Testis (tissue), 5 donors: ENCODE data around the gene SLC6A17. TPM values are rescaled to one million over a fixed set of nuclear protein-coding genes. Genes with fewer than 3 reads are reported as not detected.

Experiments used
- DNase-seq: peaks from one replicate; pipeline ENCODE4 v3.0.0-alpha.2; 2019
- H3K27ac ChIP-seq, 2 donors: fragments of 200-600 bp; sonication (generic); one replicate each; pipeline ENCODE4 v1.5.1; 2019
- H3K27me3 ChIP-seq: fragments of 200-600 bp; sonication (generic); one replicate; pipeline ENCODE4 v1.5.1; 2019
- H3K36me3 ChIP-seq: fragments of 200-600 bp; sonication (generic); one replicate; pipeline ENCODE4 v1.5.1; 2017; ENCODE audit warnings: low read depth; ENCODE audit errors: missing control alignments
- H3K4me1 ChIP-seq: fragments of 200-600 bp; sonication (generic); one replicate; pipeline ENCODE4 v1.5.1; 2019
- H3K4me3 ChIP-seq, 2 donors: fragments of 200-600 bp; sonication (generic); one replicate each; pipeline ENCODE4 v1.5.1; 2017 to 2019
- H3K9me3 ChIP-seq: fragments of 200-600 bp; sonication (generic); one replicate; pipeline ENCODE4 v1.5.1; 2017
- POLR2A ChIP-seq: fragments of 450-650 bp; IDR thresholded peaks from one replicate; pipeline ENCODE4 v1.6.1; 2017; ENCODE audit warnings: antibody characterized with exemption, mild to moderate bottlenecking, moderate library complexity
- WGBS, 2 donors: methylation state at CpG; one replicate each; pipeline ENCODE4 v1.1.5; 2018; 5-methylcytosine and 5-hydroxymethylcytosine counted together
- intact Hi-C: fragments of 100-400 bp; cut with DNase I; formaldehyde crosslinking; loops from one replicate; pipeline ENCODE4 v1.15.1; 2023; ENCODE audit warnings: low total_unique reads
- long read RNA-seq, 2 donors: transcript quantifications; one replicate each; lab custom pipeline, GENCODE V29; 2026
- polyA plus RNA-seq: library from polyadenylated mRNA; stranded (reverse); fragments of 350-450 nt; fragmentation: Illumina TruSeq; extraction: RNeasy Lipid Tissue Mini Kit (QIAGEN cat#74804); gene quantifications from one replicate; pipeline ENCODE4 v1.2.3, GENCODE V29; 2014; ENCODE audit warnings: low read depth, low replicate concordance; ENCODE audit not compliant: insufficient read depth
- total RNA-seq, 2 donors: library from RNA; depleted of rRNA; stranded (reverse); fragments of >200 nt; gene quantifications; one replicate each; pipeline ENCODE4 v1.2.3, GENCODE V29; 2016
- TF ChIP-seq, protein P1 (sequence below), 3 experiments: fragments of 450-650 bp in 2 of 3; fragments of 200-600 bp in 1 of 3; sonication (generic) in 1 of 3; IDR thresholded peaks; one replicate each; pipeline ENCODE4 v1.5.1; 2016 to 2019; ENCODE audit warnings: antibody characterized with exemption in 3 of 3, mild to moderate bottlenecking in 2 of 3, moderate library complexity in 1 of 3

Gene SLC6A17
- total RNA-seq (1 to 10 TPM; 4.5 to 5.3 TPM), polyA plus RNA-seq (3.6 TPM)
- long read RNA-seq, donor 1, full-length matches to known transcripts, result 1 of 1 reads
- long read RNA-seq, donor 1, partial matches to known transcripts, result 0 of 1 reads
- long read RNA-seq, donor 1, other reads (novel, unspliced or antisense), result 0 of 1 reads
- long read RNA-seq, donor 2, result 0 reads

DNA sequence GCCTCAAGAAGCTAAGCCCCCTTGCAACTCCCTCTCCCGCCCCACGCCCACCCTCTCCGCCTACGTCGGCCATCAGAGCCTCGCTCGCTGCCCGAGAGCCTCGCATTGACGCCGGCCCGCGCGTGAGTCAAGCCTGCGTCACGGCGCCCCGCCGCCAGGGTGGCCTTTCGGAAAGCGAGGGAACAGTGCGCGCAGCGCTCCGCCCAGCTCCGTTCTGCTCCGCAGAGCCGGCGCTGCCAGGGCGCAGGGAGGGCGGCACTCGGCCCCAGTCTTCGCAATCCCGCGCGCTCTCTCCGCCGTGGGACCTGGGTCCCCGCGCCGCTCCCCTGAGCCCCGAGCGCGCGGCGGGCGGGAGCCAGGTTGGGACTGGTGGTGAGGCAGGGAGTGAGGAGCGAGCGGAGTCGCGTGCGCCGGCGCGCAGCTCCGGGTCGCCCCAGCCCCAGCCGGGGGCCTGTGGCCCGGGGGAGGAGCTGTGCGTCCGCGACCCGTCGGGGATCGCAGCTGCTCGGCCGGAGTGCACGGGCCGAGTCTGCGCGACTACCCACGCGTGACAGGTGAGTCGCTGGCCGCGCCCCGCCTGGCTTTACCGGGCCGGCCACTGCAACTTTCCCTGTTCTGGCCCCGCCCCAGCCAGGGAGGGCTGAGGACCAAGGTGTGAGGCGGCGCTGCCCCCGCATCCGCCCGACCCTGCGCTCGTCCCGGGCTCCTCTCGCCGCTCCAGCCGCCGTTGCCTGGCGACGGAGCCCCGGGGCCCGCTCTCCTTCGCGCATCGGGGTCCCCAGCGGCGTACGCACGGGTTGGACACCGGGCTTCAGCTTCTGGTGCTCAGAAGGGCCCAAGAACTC is at the start of gene SLC6A17:
TSS of gene SLC6A17 (plus strand) at position 165 of the 845 bp plus-strand sequence. CDS start 16,436 bp downstream, outside the sequence.
- Histone ChIP-seq H3K36me3 (no peaks in the 10 kb centered on the region), H3K9me3 (no peaks in the 10 kb centered on the region), H3K27ac (no peak within 1 kb of the TSS), H3K27me3 (no peaks in the 10 kb centered on the region), H3K4me3 (peak within 1 kb of the TSS; percentile 32 to 34), H3K4me1 (no peaks in the 10 kb centered on the region)
- TF ChIP-seq, protein P1, sequence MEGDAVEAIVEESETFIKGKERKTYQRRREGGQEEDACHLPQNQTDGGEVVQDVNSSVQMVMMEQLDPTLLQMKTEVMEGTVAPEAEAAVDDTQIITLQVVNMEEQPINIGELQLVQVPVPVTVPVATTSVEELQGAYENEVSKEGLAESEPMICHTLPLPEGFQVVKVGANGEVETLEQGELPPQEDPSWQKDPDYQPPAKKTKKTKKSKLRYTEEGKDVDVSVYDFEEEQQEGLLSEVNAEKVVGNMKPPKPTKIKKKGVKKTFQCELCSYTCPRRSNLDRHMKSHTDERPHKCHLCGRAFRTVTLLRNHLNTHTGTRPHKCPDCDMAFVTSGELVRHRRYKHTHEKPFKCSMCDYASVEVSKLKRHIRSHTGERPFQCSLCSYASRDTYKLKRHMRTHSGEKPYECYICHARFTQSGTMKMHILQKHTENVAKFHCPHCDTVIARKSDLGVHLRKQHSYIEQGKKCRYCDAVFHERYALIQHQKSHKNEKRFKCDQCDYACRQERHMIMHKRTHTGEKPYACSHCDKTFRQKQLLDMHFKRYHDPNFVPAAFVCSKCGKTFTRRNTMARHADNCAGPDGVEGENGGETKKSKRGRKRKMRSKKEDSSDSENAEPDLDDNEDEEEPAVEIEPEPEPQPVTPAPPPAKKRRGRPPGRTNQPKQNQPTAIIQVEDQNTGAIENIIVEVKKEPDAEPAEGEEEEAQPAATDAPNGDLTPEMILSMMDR (IDR thresholded peaks at IDR 0.05), result no peak
- no peak for TF ChIP-seq POLR2A
- WGBS, 2 donors, result 0 to 1% methylated on average over 7 to 90 of the region's 104 CpGs
- DNase-seq, result peak; percentile 37
- intact Hi-C loops, result no loop called here

DNA sequence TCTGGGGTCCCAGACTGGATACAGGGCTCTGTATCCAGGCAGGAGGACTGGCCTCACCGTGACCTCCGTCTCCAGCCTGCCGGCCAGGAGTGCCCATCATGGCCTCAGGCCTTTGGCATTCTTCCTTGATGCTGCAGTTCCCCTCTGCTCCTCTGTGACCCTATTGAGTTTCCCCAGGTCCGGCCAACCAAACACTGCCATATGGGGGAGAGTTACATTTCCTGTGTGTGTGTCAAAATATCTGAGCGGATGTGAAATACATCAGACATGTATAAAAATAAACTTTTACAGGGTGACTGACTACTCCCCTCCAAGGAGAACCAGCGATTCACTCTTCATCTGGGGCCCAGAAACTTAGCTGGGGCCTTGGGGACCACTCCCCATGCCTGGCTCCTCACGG is 48.2 kb upstream of the SLC6A17 start:
- Histone ChIP-seq H3K27me3 (no peaks in the 10 kb centered on the region), H3K4me1 (no peaks in the 10 kb centered on the region), H3K27ac (no peak overlapping the region), H3K9me3 (no peaks in the 10 kb centered on the region), H3K4me3 (no peak overlapping the region), H3K36me3 (no peaks in the 10 kb centered on the region)
- intact Hi-C loops, result no loop called here
- TF ChIP-seq POLR2A, result no peak
- TF ChIP-seq, protein P1 (IDR thresholded peaks at IDR 0.05), result no peak
- no peak for DNase-seq
- 80 to 81% methylated on average over 6 to 7 of the region's 7 CpGs for WGBS, 2 donors

GRCh38 chr1:110106013-110106941 is 44.0 kb upstream of the SLC6A17 start:
- no peak for TF ChIP-seq POLR2A
- TF ChIP-seq, protein P1 (IDR thresholded peaks at IDR 0.05), result peak; percentile 68 to 88 (median 82)
- H3K27ac ChIP-seq, result no peak overlapping the region
- no peaks in the 10 kb centered on the region for H3K27me3 ChIP-seq
- H3K4me1 ChIP-seq, result no peaks in the 10 kb centered on the region
- peak; percentile 85 for DNase-seq
- intact Hi-C loops, result loop anchor here (5.0 kb wide), 1 partner anchor 54 kb away; no protein-coding TSS in a partner anchor
- H3K9me3 ChIP-seq, result no peaks in the 10 kb centered on the region
- 27 to 38% methylated on average over 6 to 8 of the region's 8 CpGs for WGBS, 2 donors
- H3K36me3 ChIP-seq, result no peaks in the 10 kb centered on the region
- H3K4me3 ChIP-seq, result no peak overlapping the region

GRCh38 chr1:110107867-110108469 is 42.3 kb upstream of the SLC6A17 start:
- DNase-seq, result no peak
- WGBS, 2 donors, result 57 to 58% methylated on average over 7 of the region's 7 CpGs
- intact Hi-C loops, result loop anchor here (5.0 kb wide), 1 partner anchor 56 kb away; no protein-coding TSS in a partner anchor
- H3K27me3 ChIP-seq, result no peaks in the 10 kb centered on the region
- TF ChIP-seq, protein P1 (IDR thresholded peaks at IDR 0.05), result no peak
- no peak for TF ChIP-seq POLR2A
- no peaks in the 10 kb centered on the region for H3K4me1 ChIP-seq
- no peaks in the 10 kb centered on the region for H3K9me3 ChIP-seq
- no peak overlapping the region for H3K27ac ChIP-seq
- no peaks in the 10 kb centered on the region for H3K36me3 ChIP-seq
- no peak overlapping the region for H3K4me3 ChIP-seq
